Vagina (tissue), 2 donors: ENCODE measurements around the gene CPAMD8.

ENCODE experiments used
- CTCF ChIP-seq, 3 experiments: fragments of 450-650 bp in 2 of 3; fragments of 200-600 bp in 1 of 3; sonication (generic) in 1 of 3; IDR thresholded peaks; one replicate each; pipeline ENCODE4 v1.5.1; 2017 to 2019; ENCODE audit warnings: antibody characterized with exemption in 3 of 3, mild to moderate bottlenecking in 2 of 3, moderate library complexity in 2 of 3
- POLR2A ChIP-seq, 2 donors: fragments of 450-650 bp; IDR thresholded peaks; one replicate each; pipeline ENCODE4 v1.6.1; 2017; ENCODE audit warnings: antibody characterized with exemption in 2 of 2, mild to moderate bottlenecking in 2 of 2, moderate library complexity in 2 of 2

- TF ChIP-seq POLR2A (IDR thresholded peaks at IDR 0.05), result no peak
- TF ChIP-seq CTCF (IDR thresholded peaks at IDR 0.05), result no peak
These were observed 145.6 kb downstream of the CPAMD8 start for GRCh38 chr19:16880884-16881554.
